Left colon (tissue), 2 donors: ENCODE data around the gene DBX2. TPM values are rescaled to one million over a fixed set of nuclear protein-coding genes. Genes with fewer than 3 reads are reported as not detected.
"Not testable (repeated sequence)": the region's sequence is repeated elsewhere in the genome, so short reads cannot be mapped to it uniquely, and the experiment has no call there.

Source experiments
- ATAC-seq: fragments of 200-7000 bp; cut with Tn5 transposase; one replicate; pipeline ENCODE4 v1.9.1; 2020; ENCODE audit warnings: mild to moderate bottlenecking, moderate library complexity
- DNase-seq, 2 donors: peaks; one replicate each; pipeline ENCODE4 v3.0.0-alpha.2; 2020
- intact Hi-C, 2 donors: fragments of 100-400 bp; cut with DNase I in 1 of 2; cut with micrococcal nuclease in 1 of 2; formaldehyde crosslinking; loops; one replicate each; pipeline versions ENCODE4 v1.11.2 to v1.14.0; 2022; cut with DNase I, micrococcal nuclease
- total RNA-seq, 2 donors: library from RNA; stranded (reverse); fragmentation: NEBNext Ultra II Directional; extraction: Animal tissue kit (Norgen Biotek cat#: 25700); gene quantifications; one replicate each; pipeline ENCODE4 v1.2.1, GENCODE V29; 2021
- donor health status: DM: no; HTN: no; CAD: no.
- donor health status: DM: yes; HTN: yes; CAD: no.

DBX2 gene
- total RNA-seq, 2 donors from 2014 or later = not detected

GRCh38 chr12:45017916-45018315, 33.0 kb downstream of the DBX2 start:
- ATAC-seq = no peak
- no peak for DNase-seq
- intact Hi-C loops = no loop called here

- ATAC-seq (no peak), DNase-seq (no peak)
- intact Hi-C loops = no loop called here
These were observed 36.5 kb downstream of the DBX2 start for GRCh38 chr12:45014396-45014795.

- no peak for DNase-seq
- ATAC-seq = no peak
- intact Hi-C loops = no loop called here
These were observed 38.1 kb downstream of the DBX2 start for GRCh38 chr12:45012749-45013148.

GRCh38 chr12:45010059-45010458, 40.8 kb downstream of the DBX2 start:
- intact Hi-C loops = no loop called here
- ATAC-seq (no peak), DNase-seq (no peak)

- no peak for ATAC-seq
- no peak for DNase-seq
- intact Hi-C loops = no loop called here
These were observed 42.7 kb downstream of the DBX2 start for GRCh38 chr12:45008211-45008610.

- DNase-seq (no peak), ATAC-seq (no peak)
- intact Hi-C loops = no loop called here
These were observed 51.5 kb downstream of the DBX2 start for GRCh38 chr12:44999355-44999754.

- ATAC-seq (no peak), DNase-seq (no peak)
- intact Hi-C loops = no loop called here
These were observed 57.7 kb downstream of the DBX2 start for GRCh38 chr12:44993161-44993560.

- ATAC-seq, intact Hi-C loops, DNase-seq: not testable (repeated sequence)
These were observed 66.0 kb downstream of the DBX2 start for GRCh38 chr12:44984863-44985262.

GRCh38 chr12:44979918-44980317, 71.0 kb downstream of the DBX2 start:
- no peak for DNase-seq
- intact Hi-C loops = no loop called here
- ATAC-seq = no peak

GRCh38 chr12:44976246-44976645, 74.7 kb downstream of the DBX2 start:
- no peak for ATAC-seq
- intact Hi-C loops = no loop called here
- DNase-seq = no peak

- DNase-seq (no peak), ATAC-seq (no peak)
- intact Hi-C loops = no loop called here
These were observed 78.0 kb downstream of the DBX2 start for GRCh38 chr12:44972746-44973421.

GRCh38 chr12:44968965-44969364, 81.9 kb downstream of the DBX2 start:
- DNase-seq (no peak), ATAC-seq (no peak)
- intact Hi-C loops = no loop called here

Other genes with a start within 250 kb of the DBX2 start
- gene NELL2, start 174.8 kb downstream of the DBX2 start, total RNA-seq = 1 to 10 TPM; 2.9 to 6.1 TPM
- gene ANO6, start 165.0 kb upstream of the DBX2 start, total RNA-seq = 10 to 100 TPM; 10.3 to 15.4 TPM